Activated CD4-positive, alpha-beta T cell treated with anti-CD3 and anti-CD28 coated beads for 36 hours (primary cell): ENCODE data around the gene BUB1B. TPM values are rescaled to one million over a fixed set of nuclear protein-coding genes. Genes with fewer than 3 reads are reported as not detected.

Experiments
- ATAC-seq: fragments of 200-7000 bp; cut with Tn5 transposase; one replicate; pipeline ENCODE4 v1.10.0; 2021; ENCODE audit warnings: mild to moderate bottlenecking, moderate library complexity
- CTCF ChIA-PET: fragments of 350-600 bp; sonication (Branson Sonifier 250); formaldehyde crosslinking; loops from one replicate; lab custom pipeline; 2021; ENCODE audit warnings: antibody characterized with exemption; lab: Charles Lee
- POLR2A ChIA-PET: fragments of 350-600 bp; sonication (Branson Sonifier 250); formaldehyde crosslinking; loops from one replicate; lab custom pipeline; 2021; ENCODE audit warnings: antibody characterized with exemption, inconsistent platforms; lab: Charles Lee
- DNase-seq: peaks from one replicate; pipeline ENCODE4 v3.0.0-alpha.2; 2020
- H3K27ac Mint-ChIP-seq: one replicate; pipeline ENCODE4 v1.8.0; 2021; ENCODE audit warnings: mixed read lengths
- H3K27me3 Mint-ChIP-seq: one replicate; pipeline ENCODE4 v1.8.0; 2021; ENCODE audit warnings: mixed read lengths
- H3K36me3 Mint-ChIP-seq: one replicate; pipeline ENCODE4 v1.8.0; 2021; ENCODE audit warnings: low read depth, mixed read lengths
- H3K4me1 Mint-ChIP-seq: one replicate; pipeline ENCODE4 v1.8.0; 2021; ENCODE audit warnings: mixed read lengths
- H3K4me3 Mint-ChIP-seq: one replicate; pipeline ENCODE4 v1.8.0; 2021; ENCODE audit warnings: mild to moderate bottlenecking, moderate library complexity, mixed read lengths
- H3K9me3 Mint-ChIP-seq: one replicate; pipeline ENCODE4 v1.8.0; 2021; ENCODE audit warnings: low read depth, mixed read lengths
- intact Hi-C, 2 experiments: fragments of 100-400 bp; cut with DNase I in 1 of 2; cut with micrococcal nuclease in 1 of 2; formaldehyde crosslinking; loops; one replicate each; pipeline versions ENCODE4 v1.14.2 to v1.15.1; 2022 to 2024; cut with DNase I, micrococcal nuclease
- total RNA-seq, 2 experiments: library from RNA; stranded (reverse); gene quantifications; one replicate each; pipeline ENCODE4 v1.2.3, GENCODE V29; 2021

Gene BUB1B
- total RNA-seq, 2 experiments from 2014 or later: 95.3 to 99.5 TPM

DNA sequence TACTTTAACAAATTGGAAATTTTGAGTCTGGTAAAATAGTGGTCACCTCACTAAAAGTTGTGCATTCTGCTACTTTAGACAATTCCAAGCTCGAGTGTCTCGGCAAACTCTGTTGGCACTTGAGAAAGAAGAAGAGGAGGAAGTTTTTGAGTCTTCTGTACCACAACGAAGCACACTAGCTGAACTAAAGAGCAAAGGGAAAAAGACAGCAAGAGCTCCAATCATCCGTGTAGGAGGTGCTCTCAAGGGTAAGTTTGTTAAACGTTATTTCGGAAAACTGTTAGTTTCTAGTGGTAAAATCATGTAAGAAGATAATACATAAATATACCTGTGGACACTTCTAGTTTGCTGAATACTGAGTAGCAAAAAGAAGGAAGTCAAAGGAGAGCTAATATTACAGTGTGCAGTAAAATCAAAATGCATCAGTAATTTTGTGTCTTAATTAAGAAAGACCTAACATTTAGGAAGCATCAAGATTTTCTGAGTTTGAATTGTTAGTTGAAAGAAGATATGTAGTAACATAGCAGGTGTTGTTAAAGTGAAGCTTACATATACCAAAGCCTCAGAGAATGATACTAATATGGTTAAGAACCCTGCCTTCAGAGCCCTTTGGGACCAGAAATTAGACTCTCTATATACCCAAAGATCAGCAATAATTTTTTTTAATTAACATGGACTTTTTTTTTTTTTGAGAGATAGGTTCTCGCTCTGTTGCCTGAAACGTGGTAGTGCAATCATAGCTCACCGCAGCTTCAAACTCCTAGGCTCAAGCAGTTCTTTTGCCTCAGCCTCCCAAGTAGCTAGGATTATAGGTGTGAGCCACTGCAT is 23.0 kb downstream of the BUB1B start:
- H3K4me1 Mint-ChIP-seq: peaks cover 27% of the 10 kb centered on the region
- DNase-seq: no peak
- no peaks in the 10 kb centered on the region for H3K9me3 Mint-ChIP-seq
- no peak overlapping the region for H3K4me3 Mint-ChIP-seq
- ATAC-seq: no peak
- H3K36me3 Mint-ChIP-seq: peaks cover 62% of the 10 kb centered on the region
- H3K27ac Mint-ChIP-seq: peak overlapping the region; percentile 5
- H3K27me3 Mint-ChIP-seq: no peaks in the 10 kb centered on the region
- intact Hi-C loops: no loop called here
- ChIA-PET POLR2A (interaction anchor here (0.6 to 1.2 kb wide), 4 partner anchors 9 to 70 kb away, joined by 3 to 6 read pairs (median 6); no protein-coding TSS in a partner anchor), CTCF (interaction anchor here (0.5 to 1.5 kb wide), 12 partner anchors 13 to 1603 kb away, joined by 3 to 10 read pairs (median 4); no protein-coding TSS in a partner anchor)

DNA sequence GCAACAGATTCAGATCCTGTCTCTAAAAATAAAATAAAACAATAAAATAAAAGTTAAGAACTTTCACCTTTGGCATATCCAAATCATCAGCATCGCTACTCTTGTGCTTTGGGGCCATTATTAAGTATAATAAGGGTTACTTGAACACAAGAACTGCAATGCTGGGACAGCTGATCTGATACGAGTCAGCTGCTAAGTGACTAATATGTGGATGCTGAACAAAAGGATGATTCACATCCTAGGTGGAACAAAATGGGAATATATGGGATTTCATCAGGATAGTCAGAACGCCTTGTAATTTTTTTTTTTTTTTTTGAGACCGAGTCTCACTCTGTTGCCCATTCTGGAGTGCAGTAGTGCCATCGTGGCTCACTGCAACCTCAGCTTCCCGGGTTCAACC is 29.7 kb downstream of the BUB1B start:
- Mint-ChIP-seq H3K4me3 (no peak overlapping the region), H3K4me1 (no peaks in the 10 kb centered on the region), H3K36me3 (peaks cover 50% of the 10 kb centered on the region), H3K9me3 (no peaks in the 10 kb centered on the region), H3K27ac (no peak overlapping the region), H3K27me3 (no peaks in the 10 kb centered on the region)
- DNase-seq: no peak
- ChIA-PET CTCF (interaction anchor here (0.8 kb wide), 1 partner anchor 25 kb away, joined by 3 read pairs; no protein-coding TSS in a partner anchor), POLR2A (no interaction called here)
- ATAC-seq: no peak
- intact Hi-C loops: no loop called here

- H3K4me1 Mint-ChIP-seq: peaks cover 16% of the 10 kb centered on the region
- no peaks in the 10 kb centered on the region for H3K27me3 Mint-ChIP-seq
- ChIA-PET POLR2A (interaction anchor here (0.6 kb wide), 1 partner anchor 11 kb away, joined by 8 read pairs; no protein-coding TSS in a partner anchor), CTCF (interaction anchor here (1.2 kb wide), 1 partner anchor 19 kb away, joined by 3 read pairs; no protein-coding TSS in a partner anchor)
- no peak overlapping the region for H3K4me3 Mint-ChIP-seq
- H3K9me3 Mint-ChIP-seq: no peaks in the 10 kb centered on the region
- DNase-seq (no peak), ATAC-seq (no peak)
- peaks cover 62% of the 10 kb centered on the region for H3K36me3 Mint-ChIP-seq
- no peak overlapping the region for H3K27ac Mint-ChIP-seq
- intact Hi-C loops: no loop called here
Observed at GRCh38 chr15:40192942-40193341, 32.1 kb downstream of the BUB1B start.

- DNase-seq (no peak), ATAC-seq (no peak)
- POLR2A ChIA-PET: no interaction called here
Observed at GRCh38 chr15:40197434-40197833, 36.6 kb downstream of the BUB1B start.

GRCh38 chr15:40198355-40199085 is 37.7 kb downstream of the BUB1B start:
- Mint-ChIP-seq H3K27me3 (no peaks in the 10 kb centered on the region), H3K36me3 (peaks cover 71% of the 10 kb centered on the region), H3K4me3 (no peak overlapping the region), H3K9me3 (no peaks in the 10 kb centered on the region), H3K27ac (no peak overlapping the region), H3K4me1 (peaks cover 29% of the 10 kb centered on the region)
- ATAC-seq (no peak), DNase-seq (no peak)
- intact Hi-C loops: no loop called here
- CTCF ChIA-PET: interaction anchor here (1.2 to 1.6 kb wide), 4 partner anchors 10 to 19 kb away, joined by 3 to 4 read pairs (median 3); no protein-coding TSS in a partner anchor
- POLR2A ChIA-PET: no interaction called here

More at GRCh38 chr15:40197434-40197833, 36.6 kb downstream of the BUB1B start:
- Mint-ChIP-seq H3K4me1 (peaks cover 29% of the 10 kb centered on the region), H3K36me3 (peaks cover 65% of the 10 kb centered on the region), H3K9me3 (no peaks in the 10 kb centered on the region), H3K27ac (no peak overlapping the region), H3K27me3 (no peaks in the 10 kb centered on the region), H3K4me3 (no peak overlapping the region)
- CTCF ChIA-PET: interaction anchor here (1.0 to 2.1 kb wide), 4 partner anchors 9 to 20 kb away, joined by 3 to 8 read pairs (median 4); no protein-coding TSS in a partner anchor
- intact Hi-C loops: no loop called here

- CTCF ChIA-PET: interaction anchor here (0.9 to 1.9 kb wide), 3 partner anchors 14 to 235 kb away, joined by 3 to 10 read pairs (median 3); no protein-coding TSS in a partner anchor
Observed at GRCh38 chr15:40204100-40204499, 43.2 kb downstream of the BUB1B start.

GRCh38 chr15:40217166-40217824 is 56.4 kb downstream of the BUB1B start:
- DNase-seq (peak; percentile 50), ATAC-seq (peak; percentile 91)
- H3K4me1 Mint-ChIP-seq: no peaks in the 10 kb centered on the region
- intact Hi-C loops: loop anchor here (1.0 to 5.0 kb wide), 3 partner anchors 57 to 172 kb away; no protein-coding TSS in a partner anchor
- no peaks in the 10 kb centered on the region for H3K27me3 Mint-ChIP-seq
- H3K4me3 Mint-ChIP-seq: no peak overlapping the region
- POLR2A ChIA-PET: no interaction called here
- no peaks in the 10 kb centered on the region for H3K9me3 Mint-ChIP-seq
- peaks cover 43% of the 10 kb centered on the region for H3K36me3 Mint-ChIP-seq
- CTCF ChIA-PET: interaction anchor here (0.6 to 7.4 kb wide), 51 partner anchors 10 to 401 kb away, joined by 3 to 146 read pairs (median 4); partner anchors contain the start of genes KNSTRN, PAK6, PLCB2 and SRP14
- no peak overlapping the region for H3K27ac Mint-ChIP-seq

More at GRCh38 chr15:40204100-40204499, 43.2 kb downstream of the BUB1B start:
- no peak for DNase-seq
- no peak for ATAC-seq
- Mint-ChIP-seq H3K4me1 (peaks cover under 1% of the 10 kb centered on the region), H3K9me3 (no peaks in the 10 kb centered on the region), H3K36me3 (peaks cover 53% of the 10 kb centered on the region), H3K27ac (no peak overlapping the region), H3K4me3 (no peak overlapping the region), H3K27me3 (no peaks in the 10 kb centered on the region)
- POLR2A ChIA-PET: no interaction called here
- intact Hi-C loops: no loop called here

GRCh38 chr15:40219801-40220200 is 58.9 kb downstream of the BUB1B start:
- H3K36me3 Mint-ChIP-seq: peaks cover 35% of the 10 kb centered on the region
- POLR2A ChIA-PET: no interaction called here
- intact Hi-C loops: loop anchor here in 1 of 2 experiments (5.0 kb wide), 1 partner anchor 172 kb away; no protein-coding TSS in a partner anchor
- CTCF ChIA-PET: interaction anchor here (0.5 to 7.4 kb wide), 5 partner anchors 44 to 90 kb away, joined by 3 to 146 read pairs (median 3); partner anchors contain the start of gene PLCB2
- H3K9me3 Mint-ChIP-seq: no peaks in the 10 kb centered on the region
- H3K4me3 Mint-ChIP-seq: no peak overlapping the region
- H3K4me1 Mint-ChIP-seq: no peaks in the 10 kb centered on the region
- ATAC-seq (no peak), DNase-seq (no peak)
- H3K27ac Mint-ChIP-seq: no peak overlapping the region
- no peaks in the 10 kb centered on the region for H3K27me3 Mint-ChIP-seq

DNA sequence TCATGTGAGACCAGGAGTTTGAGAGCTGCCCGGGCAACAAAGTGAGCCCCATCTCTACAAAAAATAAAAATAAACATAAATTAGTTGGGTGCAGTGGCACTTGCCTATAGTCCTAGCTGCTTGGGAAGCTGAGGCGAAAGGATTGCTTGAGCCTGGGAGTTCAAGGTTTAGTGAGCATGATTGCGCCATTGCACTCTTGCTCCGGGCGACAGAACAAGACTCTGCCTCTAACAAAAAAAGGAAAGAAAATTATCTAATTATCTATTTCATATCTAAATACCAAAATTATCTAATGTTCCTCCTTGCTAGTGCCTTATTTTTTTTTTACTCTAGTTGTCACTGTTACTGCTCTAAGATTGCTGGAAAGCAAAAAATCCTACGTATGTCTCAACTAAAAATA is 61.3 kb downstream of the BUB1B start:
- H3K4me3 Mint-ChIP-seq: no peak overlapping the region
- DNase-seq (no peak), ATAC-seq (no peak)
- peaks cover 37% of the 10 kb centered on the region for H3K36me3 Mint-ChIP-seq
- ChIA-PET POLR2A (no interaction called here), CTCF (interaction anchor here (0.8 to 2.6 kb wide), 2 partner anchors 50 to 52 kb away, joined by 3 to 17 read pairs; no protein-coding TSS in a partner anchor)
- intact Hi-C loops: no loop called here
- no peaks in the 10 kb centered on the region for H3K9me3 Mint-ChIP-seq
- no peak overlapping the region for H3K27ac Mint-ChIP-seq
- peaks cover 12% of the 10 kb centered on the region for H3K4me1 Mint-ChIP-seq
- no peaks in the 10 kb centered on the region for H3K27me3 Mint-ChIP-seq

GRCh38 chr15:40226736-40227135 is 65.9 kb downstream of the BUB1B start:
- intact Hi-C loops: no loop called here
- no peaks in the 10 kb centered on the region for H3K9me3 Mint-ChIP-seq
- H3K27ac Mint-ChIP-seq: no peak overlapping the region
- DNase-seq (no peak), ATAC-seq (peak; percentile 80)
- no peaks in the 10 kb centered on the region for H3K27me3 Mint-ChIP-seq
- peaks cover 12% of the 10 kb centered on the region for H3K4me1 Mint-ChIP-seq
- CTCF ChIA-PET: interaction anchor here (0.8 to 4.9 kb wide), 10 partner anchors 9 to 324 kb away, joined by 3 to 48 read pairs (median 3); partner anchors contain the start of gene PAK6
- no peak overlapping the region for H3K4me3 Mint-ChIP-seq
- H3K36me3 Mint-ChIP-seq: peaks cover 19% of the 10 kb centered on the region
- POLR2A ChIA-PET: interaction anchor here (0.7 to 0.8 kb wide), 2 partner anchors 178 to 293 kb away, joined by 3 read pairs; partner anchors contain the start of gene EIF2AK4
